HL-60 (cell line): ENCODE data around the gene SMARCAD1.
"Not testable (repeated sequence)": the region's sequence is repeated elsewhere in the genome, so short reads cannot be mapped to it uniquely, and the experiment has no call there.

ENCODE experiments used
- DNase-seq, 2 experiments: peaks; one replicate each; pipeline ENCODE4 v3.0.0-alpha.2; 2010 to 2020; ENCODE audit warnings: low read depth in 1 of 2, low spot score in 1 of 2
- H3K27ac ChIP-seq: fragments of 250-450 bp; sonication (Bioruptor Pico); replicated peaks from 2 replicates; pipeline ENCODE4 v1.5.1; 2020; ENCODE audit warnings: mild to moderate bottlenecking, moderate library complexity
- H3K27me3 ChIP-seq: fragments of 250-450 bp; sonication (Bioruptor Pico); 2 replicates; pipeline ENCODE4 v1.5.1; 2021; ENCODE audit warnings: mild to moderate bottlenecking, moderate library complexity; ENCODE audit not compliant: insufficient read depth, poor library complexity, severe bottlenecking
- H3K4me3 ChIP-seq: replicated peaks from 2 replicates; pipeline ENCODE4 v1.5.1; 2011; ENCODE audit warnings: mild to moderate bottlenecking, control low read depth, low read length; ENCODE audit not compliant: insufficient read depth
- GABPA ChIP-seq: IDR thresholded peaks from 2 replicates; pipeline ENCODE4 v1.6.1; 2012; ENCODE audit warnings: low read depth
- POLR2AphosphoS5 ChIP-seq: IDR thresholded peaks from 2 replicates; pipeline ENCODE4 v1.6.1; 2012; ENCODE audit warnings: low read depth
- SPI1 ChIP-seq: IDR thresholded peaks from 2 replicates; pipeline ENCODE4 v1.6.1; 2012; ENCODE audit warnings: low read depth, mild to moderate bottlenecking, borderline replicate concordance
- TF ChIP-seq, protein P1 (sequence below): IDR thresholded peaks from one replicate; pipeline ENCODE4 v1.5.1; 2011; ENCODE audit warnings: low read length, control low read depth, inconsistent platforms; ENCODE audit not compliant: insufficient read depth
- TF ChIP-seq, protein P2 (sequence below): IDR thresholded peaks from 2 replicates; pipeline ENCODE4 v1.6.1; 2012; ENCODE audit warnings: low read depth; ENCODE audit not compliant: insufficient replicate concordance

Gene SMARCAD1

DNA sequence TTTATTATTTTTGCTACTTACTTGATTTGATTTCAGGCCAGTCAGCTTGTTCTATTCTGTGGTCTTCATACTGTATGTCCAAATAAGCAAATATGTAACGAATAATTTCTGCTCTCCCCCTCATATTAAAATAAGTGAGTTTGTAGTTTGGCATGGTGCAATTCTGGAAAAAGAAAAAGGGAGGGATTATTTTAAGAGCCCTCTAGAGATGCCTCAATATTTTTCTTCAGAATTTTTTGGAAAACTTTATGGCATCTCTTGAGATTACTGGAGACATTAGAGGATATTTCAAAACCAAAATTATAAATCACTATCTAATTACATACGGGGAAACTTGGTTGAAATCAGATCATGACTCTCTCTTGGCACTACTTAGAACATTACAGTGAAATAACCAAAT lies 126.8 kb downstream of the SMARCAD1 start:
- Histone ChIP-seq H3K4me3 (no peak overlapping the region), H3K27ac (no peak overlapping the region), H3K27me3 (no peaks in the 10 kb centered on the region)
- TF ChIP-seq, protein P1, sequence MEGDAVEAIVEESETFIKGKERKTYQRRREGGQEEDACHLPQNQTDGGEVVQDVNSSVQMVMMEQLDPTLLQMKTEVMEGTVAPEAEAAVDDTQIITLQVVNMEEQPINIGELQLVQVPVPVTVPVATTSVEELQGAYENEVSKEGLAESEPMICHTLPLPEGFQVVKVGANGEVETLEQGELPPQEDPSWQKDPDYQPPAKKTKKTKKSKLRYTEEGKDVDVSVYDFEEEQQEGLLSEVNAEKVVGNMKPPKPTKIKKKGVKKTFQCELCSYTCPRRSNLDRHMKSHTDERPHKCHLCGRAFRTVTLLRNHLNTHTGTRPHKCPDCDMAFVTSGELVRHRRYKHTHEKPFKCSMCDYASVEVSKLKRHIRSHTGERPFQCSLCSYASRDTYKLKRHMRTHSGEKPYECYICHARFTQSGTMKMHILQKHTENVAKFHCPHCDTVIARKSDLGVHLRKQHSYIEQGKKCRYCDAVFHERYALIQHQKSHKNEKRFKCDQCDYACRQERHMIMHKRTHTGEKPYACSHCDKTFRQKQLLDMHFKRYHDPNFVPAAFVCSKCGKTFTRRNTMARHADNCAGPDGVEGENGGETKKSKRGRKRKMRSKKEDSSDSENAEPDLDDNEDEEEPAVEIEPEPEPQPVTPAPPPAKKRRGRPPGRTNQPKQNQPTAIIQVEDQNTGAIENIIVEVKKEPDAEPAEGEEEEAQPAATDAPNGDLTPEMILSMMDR, result no peak
- TF ChIP-seq, protein P2, sequence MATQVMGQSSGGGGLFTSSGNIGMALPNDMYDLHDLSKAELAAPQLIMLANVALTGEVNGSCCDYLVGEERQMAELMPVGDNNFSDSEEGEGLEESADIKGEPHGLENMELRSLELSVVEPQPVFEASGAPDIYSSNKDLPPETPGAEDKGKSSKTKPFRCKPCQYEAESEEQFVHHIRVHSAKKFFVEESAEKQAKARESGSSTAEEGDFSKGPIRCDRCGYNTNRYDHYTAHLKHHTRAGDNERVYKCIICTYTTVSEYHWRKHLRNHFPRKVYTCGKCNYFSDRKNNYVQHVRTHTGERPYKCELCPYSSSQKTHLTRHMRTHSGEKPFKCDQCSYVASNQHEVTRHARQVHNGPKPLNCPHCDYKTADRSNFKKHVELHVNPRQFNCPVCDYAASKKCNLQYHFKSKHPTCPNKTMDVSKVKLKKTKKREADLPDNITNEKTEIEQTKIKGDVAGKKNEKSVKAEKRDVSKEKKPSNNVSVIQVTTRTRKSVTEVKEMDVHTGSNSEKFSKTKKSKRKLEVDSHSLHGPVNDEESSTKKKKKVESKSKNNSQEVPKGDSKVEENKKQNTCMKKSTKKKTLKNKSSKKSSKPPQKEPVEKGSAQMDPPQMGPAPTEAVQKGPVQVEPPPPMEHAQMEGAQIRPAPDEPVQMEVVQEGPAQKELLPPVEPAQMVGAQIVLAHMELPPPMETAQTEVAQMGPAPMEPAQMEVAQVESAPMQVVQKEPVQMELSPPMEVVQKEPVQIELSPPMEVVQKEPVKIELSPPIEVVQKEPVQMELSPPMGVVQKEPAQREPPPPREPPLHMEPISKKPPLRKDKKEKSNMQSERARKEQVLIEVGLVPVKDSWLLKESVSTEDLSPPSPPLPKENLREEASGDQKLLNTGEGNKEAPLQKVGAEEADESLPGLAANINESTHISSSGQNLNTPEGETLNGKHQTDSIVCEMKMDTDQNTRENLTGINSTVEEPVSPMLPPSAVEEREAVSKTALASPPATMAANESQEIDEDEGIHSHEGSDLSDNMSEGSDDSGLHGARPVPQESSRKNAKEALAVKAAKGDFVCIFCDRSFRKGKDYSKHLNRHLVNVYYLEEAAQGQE, result no peak
- TF ChIP-seq POLR2AphosphoS5, result no peak
- TF ChIP-seq SPI1, result no peak
- no peak for TF ChIP-seq GABPA
- no peak for DNase-seq

DNA sequence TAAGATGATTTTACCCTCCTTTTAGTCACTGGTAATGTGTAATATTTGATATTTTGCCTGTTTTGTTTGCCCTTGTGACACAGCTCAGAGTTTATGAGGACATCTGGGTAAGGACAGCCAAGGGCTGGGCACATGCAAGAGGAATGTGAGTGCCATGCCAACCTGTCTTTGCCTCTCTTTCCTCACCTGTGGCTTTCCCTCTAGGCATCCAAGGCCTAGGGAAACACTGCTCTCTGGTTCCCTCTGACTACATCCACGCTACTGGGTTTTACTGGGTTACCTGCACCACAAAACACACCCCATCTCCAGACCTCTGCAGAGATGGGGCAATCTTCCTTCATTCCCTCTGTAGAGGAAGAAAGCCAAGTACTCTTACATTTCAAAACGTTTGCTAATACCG lies 127.3 kb downstream of the SMARCAD1 start:
- Histone ChIP-seq H3K27me3 (no peaks in the 10 kb centered on the region), H3K4me3 (no peak overlapping the region), H3K27ac (no peak overlapping the region)
- no peak for DNase-seq
- TF ChIP-seq SPI1, result no peak
- TF ChIP-seq, protein P2, result no peak
- no peak for TF ChIP-seq GABPA
- TF ChIP-seq POLR2AphosphoS5, result no peak
- TF ChIP-seq, protein P1, result no peak

DNA sequence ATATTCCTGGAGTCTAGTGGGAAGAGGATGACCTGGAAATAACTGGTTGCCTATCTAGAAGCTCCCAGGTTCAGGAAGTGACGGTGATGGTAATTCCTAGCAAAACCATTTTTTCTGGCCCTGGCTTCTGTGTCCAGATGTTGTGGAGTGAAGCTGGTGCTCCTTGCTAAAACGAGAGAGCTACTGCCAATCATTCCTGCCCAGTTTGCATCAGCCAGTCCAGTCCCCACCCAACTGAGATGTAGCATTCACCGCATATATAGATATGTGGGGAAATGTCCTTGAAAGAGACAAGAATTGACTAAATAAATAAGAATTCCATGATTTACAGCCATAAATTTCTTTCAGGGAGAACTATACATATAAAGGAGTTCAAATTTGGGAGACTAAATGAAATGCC lies 128.6 kb downstream of the SMARCAD1 start:
- TF ChIP-seq SPI1 (no peak), GABPA (no peak), POLR2AphosphoS5 (no peak)
- TF ChIP-seq, protein P2, result no peak
- TF ChIP-seq, protein P1, result no peak
- Histone ChIP-seq H3K27ac (no peak overlapping the region), H3K4me3 (no peak overlapping the region), H3K27me3 (no peaks in the 10 kb centered on the region)
- DNase-seq, result no peak

DNA sequence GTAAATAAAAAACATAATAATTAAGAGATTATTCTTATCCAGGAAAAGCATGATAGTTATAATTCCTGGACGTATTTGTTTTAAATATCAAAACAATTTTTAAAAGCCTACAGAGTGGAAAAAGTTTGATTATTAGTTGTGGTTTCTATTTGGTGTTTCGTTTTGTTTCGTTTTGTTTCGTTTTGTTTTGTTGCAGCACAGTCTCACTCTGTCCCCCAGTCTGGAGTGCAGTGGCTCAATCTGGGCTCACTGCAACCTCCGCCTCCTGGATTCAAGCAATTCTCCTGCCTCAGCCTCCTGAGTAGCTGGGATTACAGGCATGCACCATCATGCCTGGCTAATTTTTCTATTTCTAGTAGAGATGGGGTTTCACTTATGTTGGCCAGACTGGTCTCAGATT lies 129.1 kb downstream of the SMARCAD1 start:
- not testable (repeated sequence) for DNase-seq, H3K27ac ChIP-seq, H3K4me3 ChIP-seq

More for the DNA sequence above, 129.1 kb downstream of the SMARCAD1 start:
- not testable (repeated sequence) for H3K27me3 ChIP-seq
